NOMO-1 (cell line): ENCODE data around the gene RNPC3.
"Not testable (repeated sequence)": the region's sequence is repeated elsewhere in the genome, so short reads cannot be mapped to it uniquely, and the experiment has no call there.

Source experiments
- DNase-seq, 2 experiments: peaks; one replicate each; lab custom pipeline; 2025; ENCODE audit not compliant: unreplicated experiment in 2 of 2; lab: John Stamatoyannopoulos, UW

The RNPC3 gene

GRCh38 chr1:103547840-103548239 lies 22.3 kb downstream of the RNPC3 start:
- DNase-seq, result no peak

- no peak for DNase-seq
Measured at GRCh38 chr1:103560427-103560826, 34.9 kb downstream of the RNPC3 start.

- DNase-seq, result not testable (repeated sequence)
Measured at GRCh38 chr1:103561124-103561523, 35.6 kb downstream of the RNPC3 start.

DNA sequence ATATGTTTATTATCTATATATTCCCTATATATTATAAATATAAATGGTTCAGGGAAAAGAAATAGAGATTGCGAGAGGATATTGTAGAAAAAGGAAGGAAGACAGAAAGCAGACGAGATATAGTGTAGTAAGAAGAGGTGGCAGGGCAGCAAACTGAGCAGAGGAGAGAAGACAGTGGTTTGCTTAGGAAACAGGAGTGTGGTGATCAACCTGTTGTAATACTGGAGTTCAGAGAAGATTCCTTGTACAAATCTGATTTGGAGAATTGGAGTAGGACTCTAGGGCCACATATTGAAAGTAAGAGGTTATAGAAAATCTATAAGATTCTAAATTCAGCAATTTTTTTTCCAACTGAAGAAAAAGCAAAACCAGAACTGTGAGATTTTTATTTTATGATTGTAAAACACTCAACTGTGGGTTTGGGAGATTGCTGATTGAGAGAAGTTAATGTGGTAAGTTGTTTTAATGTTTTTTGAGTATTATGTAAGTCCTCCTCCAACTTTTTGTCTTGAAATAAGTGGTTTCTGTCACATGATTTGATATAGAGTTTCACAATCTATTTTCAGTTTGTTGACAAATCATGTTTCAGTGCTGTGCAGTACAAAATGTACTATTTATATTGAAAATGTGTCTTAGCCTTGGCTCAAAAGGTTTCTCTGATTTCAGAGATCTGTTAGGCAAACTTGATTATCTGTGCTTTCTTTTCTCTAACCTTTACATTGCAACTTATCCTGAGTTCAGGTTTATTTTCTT lies 36.3 kb downstream of the RNPC3 start:
- peak; percentile 30 to 81 for DNase-seq

- no peak for DNase-seq
Measured at GRCh38 chr1:103563056-103563455, 37.6 kb downstream of the RNPC3 start.

DNA sequence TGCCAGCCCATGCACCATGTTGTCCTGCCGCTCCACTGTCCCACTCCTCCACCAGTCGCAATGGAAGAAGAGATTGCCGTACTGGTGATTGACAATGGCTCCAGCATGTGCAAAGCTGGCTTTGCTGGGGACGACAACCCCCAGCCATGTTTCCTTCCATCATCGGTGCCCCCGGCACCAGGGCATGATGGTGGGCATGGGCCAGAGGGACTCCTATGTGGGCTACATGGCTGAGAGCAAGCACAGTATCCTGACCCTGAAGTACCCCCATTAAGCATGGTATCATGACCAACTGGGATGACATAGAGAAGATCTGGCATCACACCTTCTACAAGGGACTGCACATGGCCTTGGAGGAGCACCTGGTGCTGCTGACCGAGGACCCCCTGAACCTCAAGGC lies 44.0 kb downstream of the RNPC3 start:
- DNase-seq, result no peak

GRCh38 chr1:103571289-103571688 lies 45.8 kb downstream of the RNPC3 start, which contains the start of gene AMY2B:
AMY2B (plus strand) TSS chr1:103571589; CDS start chr1:103571603, 14 bp downstream.
- DNase-seq, result not testable (repeated sequence)

DNA sequence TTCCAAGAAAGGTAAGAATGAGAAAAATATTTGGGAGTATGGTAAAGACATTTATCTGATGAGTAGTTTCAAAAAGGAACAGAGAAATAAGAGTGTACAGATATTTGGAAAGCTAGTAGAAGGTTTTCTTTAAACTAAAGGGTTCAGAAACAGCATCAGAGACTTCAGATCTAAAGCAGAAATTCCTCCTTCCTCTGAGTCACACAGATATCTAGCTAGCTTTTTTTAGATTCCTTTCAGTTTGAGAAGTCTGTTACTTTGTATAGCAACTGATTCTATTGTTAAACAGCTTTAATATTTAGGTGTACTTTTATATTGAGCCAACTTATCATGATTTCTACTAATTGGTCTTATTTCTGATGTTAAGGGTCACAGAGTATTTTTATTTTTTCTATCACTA lies 50.6 kb downstream of the RNPC3 start:
- DNase-seq, result peak in 1 of 2 experiments; percentile 34

- DNase-seq, result not testable (repeated sequence)
Measured at GRCh38 chr1:103576784-103577183, 51.3 kb downstream of the RNPC3 start.

DNA sequence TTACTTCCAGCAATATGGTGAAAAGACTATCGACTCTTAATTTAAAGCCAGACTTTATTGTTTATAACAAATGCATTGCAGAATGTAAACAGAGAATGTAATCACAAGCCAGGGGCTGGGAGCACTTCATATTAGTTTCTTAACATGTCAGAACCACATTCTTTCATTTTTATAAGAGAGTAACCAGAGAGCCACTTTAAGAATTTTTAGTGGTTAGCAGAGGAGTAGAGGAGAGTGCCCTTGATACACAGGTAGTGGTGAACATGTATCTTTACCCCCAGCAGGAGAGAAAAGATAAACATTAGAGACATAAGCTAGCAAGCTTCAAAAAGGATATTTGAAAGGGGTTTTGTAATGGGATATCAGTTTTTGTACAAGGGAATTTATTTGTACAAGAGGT lies 57.0 kb downstream of the RNPC3 start:
- no peak for DNase-seq

DNA sequence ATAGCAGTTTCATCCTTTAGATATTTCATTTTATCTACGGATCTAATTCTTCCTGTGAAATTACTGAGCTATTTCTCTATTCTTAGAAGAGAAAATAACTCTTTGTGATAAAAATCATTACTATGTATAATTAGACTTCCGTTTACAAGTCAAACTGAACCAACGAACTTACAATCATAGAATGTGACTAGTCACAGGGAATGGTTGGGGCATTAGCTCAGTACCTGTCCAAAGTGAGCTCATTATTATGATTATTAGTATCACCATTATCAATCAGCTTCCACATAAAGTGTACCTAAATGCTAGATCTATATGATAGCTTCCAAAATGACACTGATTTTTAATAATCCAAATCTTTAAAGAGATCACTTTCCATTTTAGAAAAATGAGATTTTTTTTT lies 58.4 kb downstream of the RNPC3 start:
- no peak for DNase-seq

DNA sequence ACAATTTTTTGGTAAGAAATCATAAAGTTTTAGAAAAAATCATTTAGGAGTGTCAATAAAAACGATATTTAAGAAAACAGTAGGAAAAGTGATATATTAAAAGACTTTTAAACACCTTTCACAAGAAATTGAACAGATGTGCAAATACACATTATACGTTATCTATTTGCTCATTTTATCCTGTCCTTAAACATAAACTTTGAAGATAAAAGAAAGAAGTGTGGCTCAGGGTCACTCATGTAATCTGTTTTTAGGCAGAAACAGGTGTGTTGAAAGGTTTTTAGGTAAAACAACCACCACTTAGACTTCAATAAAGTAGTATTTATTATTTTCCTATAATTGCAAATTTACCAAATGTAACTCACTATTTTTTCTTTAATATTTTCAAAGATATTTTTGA lies 59.0 kb downstream of the RNPC3 start:
- DNase-seq, result no peak

DNA sequence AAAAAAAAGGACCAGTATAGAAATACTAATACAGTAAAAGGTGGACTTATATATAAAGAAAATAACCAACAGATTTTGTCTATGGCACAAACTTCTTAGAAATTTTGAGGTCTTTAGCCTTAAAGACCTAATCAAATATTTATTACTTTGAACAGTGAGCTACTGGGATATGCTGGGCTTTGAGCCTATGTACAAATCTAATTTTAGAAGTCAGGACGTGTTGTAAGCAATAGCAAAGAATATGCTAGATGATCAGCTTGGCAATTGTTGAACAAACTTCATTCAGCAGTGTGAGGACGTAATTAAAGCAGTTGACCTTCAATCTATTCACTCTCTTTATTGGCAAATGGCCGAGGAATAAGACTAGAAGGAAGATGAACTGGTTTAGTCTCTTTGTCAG lies 77.2 kb downstream of the RNPC3 start:
- DNase-seq, result not testable (repeated sequence)
